Neuronal stem cell (in vitro differentiated cells): ENCODE results near the gene CALCB.
"Not testable (repeated sequence)": the region's sequence is repeated elsewhere in the genome, so short reads cannot be mapped to it uniquely, and the experiment has no call there.

Source experiments
- DNase-seq: peaks from one replicate; pipeline ENCODE4 v3.0.0-alpha.2; 2013; ENCODE audit warnings: low spot score
- H2AFZ ChIP-seq: one replicate; pipeline ENCODE4 v1.6.1; 2013; ENCODE audit warnings: mild to moderate bottlenecking, low read length, inconsistent platforms
- H2AK5ac ChIP-seq: 2 replicates; pipeline ENCODE4 v1.6.1; 2013; ENCODE audit warnings: low read depth, mild to moderate bottlenecking, inconsistent platforms, low read length, moderate library complexity, mixed read lengths
- H2BK120ac ChIP-seq: 2 replicates; pipeline ENCODE4 v1.6.1; 2013; ENCODE audit warnings: low read depth, mild to moderate bottlenecking, inconsistent platforms, low read length, moderate library complexity, mixed read lengths
- H2BK12ac ChIP-seq: one replicate; pipeline ENCODE4 v1.6.1; 2013; ENCODE audit warnings: low read length, inconsistent platforms
- H2BK15ac ChIP-seq: 2 replicates; pipeline ENCODE4 v1.6.1; 2013; ENCODE audit warnings: mild to moderate bottlenecking, low read length, inconsistent platforms, mixed read lengths
- H2BK5ac ChIP-seq: one replicate; pipeline ENCODE4 v1.6.1; 2013; ENCODE audit warnings: inconsistent platforms, mild to moderate bottlenecking, low read length, moderate library complexity
- H3K14ac ChIP-seq: one replicate; pipeline ENCODE4 v1.6.1; 2013; ENCODE audit warnings: low read length, inconsistent platforms
- H3K18ac ChIP-seq: 2 replicates; pipeline ENCODE4 v1.6.1; 2013; ENCODE audit warnings: low read length, inconsistent platforms
- H3K23ac ChIP-seq: 2 replicates; pipeline ENCODE4 v1.6.1; 2013; ENCODE audit warnings: low read depth, mild to moderate bottlenecking, mixed read lengths, low read length, inconsistent platforms; ENCODE audit not compliant: poor library complexity
- H3K27ac ChIP-seq: replicated peaks from 3 replicates; pipeline ENCODE4 v1.5.1; 2013; ENCODE audit warnings: low read length, inconsistent platforms
- H3K27me3 ChIP-seq, 3 experiments: 2 replicates each; pipeline ENCODE4 v1.6.1; 2013; ENCODE audit warnings: low read length in 3 of 3, mild to moderate bottlenecking in 2 of 3, inconsistent platforms in 1 of 3, low read depth in 1 of 3, mixed read lengths in 1 of 3, moderate library complexity in 1 of 3; ENCODE audit not compliant: control insufficient read depth in 3 of 3, insufficient read depth in 3 of 3
- H3K36me3 ChIP-seq, 2 donors: replicated peaks in 1 of 2; 2 replicates each; pipeline ENCODE4 v1.6.1; 2013; ENCODE audit warnings: low read length in 2 of 2; ENCODE audit not compliant: control insufficient read depth in 2 of 2, insufficient read depth in 2 of 2
- H3K4ac ChIP-seq: 2 replicates; pipeline ENCODE4 v1.6.1; 2013; ENCODE audit warnings: inconsistent platforms, mild to moderate bottlenecking, low read length, moderate library complexity
- H3K4me1 ChIP-seq, 2 donors: 1 replicate in 1 of 2; 2 replicates in 1 of 2; pipeline ENCODE4 v1.6.1; 2013; ENCODE audit warnings: low read length in 2 of 2, low read depth in 1 of 2; ENCODE audit not compliant: control insufficient read depth in 2 of 2, insufficient read depth in 1 of 2
- H3K4me2 ChIP-seq: one replicate; pipeline ENCODE4 v1.6.1; 2013; ENCODE audit warnings: mild to moderate bottlenecking, low read length, inconsistent platforms; ENCODE audit not compliant: insufficient read depth, poor library complexity, severe bottlenecking
- H3K4me3 ChIP-seq, 2 donors: 2 replicates each; pipeline ENCODE4 v1.5.1; 2013; ENCODE audit warnings: low read length in 2 of 2, mild to moderate bottlenecking in 2 of 2, inconsistent platforms in 1 of 2, moderate library complexity in 1 of 2
- H3K79me1 ChIP-seq: one replicate; pipeline ENCODE4 v1.6.1; 2013; ENCODE audit warnings: low read depth, mild to moderate bottlenecking, inconsistent platforms, low read length, moderate library complexity
- H3K9ac ChIP-seq: one replicate; pipeline ENCODE4 v1.6.1; 2013; ENCODE audit warnings: mild to moderate bottlenecking, low read depth, low read length, inconsistent platforms; ENCODE audit not compliant: poor library complexity
- H3K9me3 ChIP-seq, 2 donors: replicated peaks in 1 of 2; 2 replicates each; pipeline versions ENCODE3 to v1.6.1; 2013; ENCODE audit warnings: low read length in 2 of 2, mild to moderate bottlenecking in 2 of 2, inconsistent platforms in 1 of 2, low read depth in 1 of 2, mixed read lengths in 1 of 2, moderate library complexity in 1 of 2; ENCODE audit not compliant: control insufficient read depth in 2 of 2, insufficient read depth in 1 of 2
- H4K8ac ChIP-seq: one replicate; pipeline ENCODE4 v1.6.1; 2013; ENCODE audit warnings: low read depth, mild to moderate bottlenecking, inconsistent platforms, low read length, moderate library complexity
- H4K91ac ChIP-seq: one replicate; pipeline ENCODE4 v1.6.1; 2013; ENCODE audit warnings: low read length, low read depth, mild to moderate bottlenecking, inconsistent platforms; ENCODE audit not compliant: poor library complexity
- WGBS, 2 donors: extraction: QIAGEN DNeasy Blood & Tissue Kit; methylation state at CpG; one replicate each; pipeline ENCODE4 v1.1.7; 2013; ENCODE audit warnings: missing lambda C conversion rate in 2 of 2, mixed read lengths in 1 of 2; ENCODE audit not compliant: insufficient read length in 2 of 2, insufficient replicate concordance in 1 of 2; ENCODE audit errors: extremely low coverage in 2 of 2; 5-methylcytosine and 5-hydroxymethylcytosine counted together

The CALCB gene

GRCh38 chr11:15031945-15032344 is 41.4 kb upstream of the CALCB start:
- not testable (repeated sequence) for H4K91ac ChIP-seq, H4K8ac ChIP-seq, H2BK15ac ChIP-seq

GRCh38 chr11:15034687-15035267 is 38.6 kb upstream of the CALCB start:
- Histone ChIP-seq H4K8ac (no peak overlapping the region), H3K18ac (no peak overlapping the region)
- WGBS, 2 donors = no CpG with 5 or more reads among the region's 5 CpGs

More at GRCh38 chr11:15031945-15032344, 41.4 kb upstream of the CALCB start:
- H3K18ac ChIP-seq, H2BK12ac ChIP-seq, H2AFZ ChIP-seq, H3K4me3 ChIP-seq, H3K9ac ChIP-seq, H3K9me3 ChIP-seq, H2AK5ac ChIP-seq, H3K14ac ChIP-seq, H2BK5ac ChIP-seq, H3K4me2 ChIP-seq, H3K27me3 ChIP-seq, DNase-seq, H3K4me1 ChIP-seq, H3K36me3 ChIP-seq, H3K79me1 ChIP-seq, H2BK120ac ChIP-seq, H3K27ac ChIP-seq, H3K23ac ChIP-seq, H3K4ac ChIP-seq: not testable (repeated sequence)
- WGBS, 2 donors = no CpG with 5 or more reads among the region's 4 CpGs

GRCh38 chr11:15035283-15035682 is 38.1 kb upstream of the CALCB start:
- Histone ChIP-seq H3K4me2 (peak overlapping the region; percentile 19), H4K8ac (no peak overlapping the region), H2BK120ac (no peak overlapping the region), H3K79me1 (no peaks in the 10 kb centered on the region), H3K27me3 (no peaks in the 10 kb centered on the region), H3K23ac (no peak overlapping the region), H3K36me3 (no peaks in the 10 kb centered on the region), H2AK5ac (no peak overlapping the region), H3K14ac (no peak overlapping the region), H2BK12ac (no peak overlapping the region), H3K9ac (no peak overlapping the region), H3K9me3 (no peaks in the 10 kb centered on the region), H4K91ac (no peak overlapping the region), H2AFZ (no peak overlapping the region), H2BK5ac (no peak overlapping the region), H3K27ac (no peak overlapping the region), H2BK15ac (no peak overlapping the region), H3K4ac (no peak overlapping the region), H3K18ac (no peak overlapping the region), H3K4me3 (no peak overlapping the region), H3K4me1 (no peaks in the 10 kb centered on the region)
- DNase-seq = no peak
- WGBS, 2 donors = no CpG with 5 or more reads among the region's 12 CpGs

More at GRCh38 chr11:15034687-15035267, 38.6 kb upstream of the CALCB start:
- Histone ChIP-seq H2AFZ (peak overlapping the region; percentile 45), H3K14ac (no peak overlapping the region), H3K4ac (no peak overlapping the region), H3K9ac (no peak overlapping the region), H3K27ac (no peak overlapping the region), H2AK5ac (no peak overlapping the region), H3K4me3 (no peak overlapping the region), H3K4me1 (no peaks in the 10 kb centered on the region), H3K23ac (no peak overlapping the region), H4K91ac (no peak overlapping the region), H2BK120ac (no peak overlapping the region), H3K9me3 (no peaks in the 10 kb centered on the region), H3K27me3 (no peaks in the 10 kb centered on the region), H2BK12ac (no peak overlapping the region), H3K4me2 (peak overlapping the region; percentile 19), H3K36me3 (no peaks in the 10 kb centered on the region), H2BK15ac (no peak overlapping the region), H3K79me1 (no peaks in the 10 kb centered on the region), H2BK5ac (no peak overlapping the region)
- DNase-seq = no peak

GRCh38 chr11:15038963-15039362 is 34.4 kb upstream of the CALCB start:
- Histone ChIP-seq H2BK120ac (no peak overlapping the region), H3K27me3 (no peaks in the 10 kb centered on the region), H3K4me2 (no peak overlapping the region), H4K91ac (no peak overlapping the region), H3K23ac (no peak overlapping the region), H3K79me1 (no peaks in the 10 kb centered on the region), H2BK5ac (no peak overlapping the region), H3K27ac (no peak overlapping the region), H3K9me3 (no peaks in the 10 kb centered on the region), H3K18ac (no peak overlapping the region), H3K14ac (no peak overlapping the region), H3K4me1 (no peaks in the 10 kb centered on the region), H2AK5ac (no peak overlapping the region), H3K9ac (no peak overlapping the region), H3K4ac (no peak overlapping the region), H2AFZ (no peak overlapping the region), H3K36me3 (no peaks in the 10 kb centered on the region), H2BK12ac (no peak overlapping the region), H3K4me3 (no peak overlapping the region), H2BK15ac (no peak overlapping the region), H4K8ac (no peak overlapping the region)
- DNase-seq = no peak
- no CpG with 5 or more reads among the region's 2 CpGs for WGBS, 2 donors
